Transverse colon (tissue), 4 donors: Measurements from ENCODE around the gene EFNB3. TPM values are rescaled to one million over a fixed set of nuclear protein-coding genes. Genes with fewer than 3 reads are reported as not detected.
A peak's percentile ranks its signal among the peaks of the same experiment; 100 is the strongest.

Experiments used
- DNase-seq: peaks from one replicate; pipeline ENCODE4 v3.0.0-alpha.2; 2019
- H3K27ac ChIP-seq, 4 donors: fragments of 200-600 bp; sonication (generic); 2 replicates each; pipeline ENCODE4 v1.5.1; 2016 to 2018; ENCODE audit warnings: inconsistent platforms in 4 of 4
- H3K27me3 ChIP-seq: fragments of 200-600 bp; sonication (generic); 2 replicates; pipeline ENCODE4 v1.5.1; 2017; ENCODE audit warnings: inconsistent platforms
- H3K36me3 ChIP-seq, 4 donors: fragments of 200-600 bp; sonication (generic); 2 replicates each; pipeline ENCODE4 v1.5.1; 2017 to 2019; ENCODE audit warnings: inconsistent platforms in 4 of 4
- H3K4me1 ChIP-seq, 4 donors: fragments of 200-600 bp; sonication (generic); 2 replicates each; pipeline ENCODE4 v1.5.1; 2017 to 2020; ENCODE audit warnings: inconsistent platforms in 4 of 4
- H3K4me3 ChIP-seq, 4 donors: fragments of 200-600 bp; sonication (generic); 1 replicate in 1 of 4; 2 replicates in 3 of 4; pipeline versions ENCODE4 v1.5.1 to v1.6.1; 2017 to 2019; ENCODE audit warnings: inconsistent platforms in 4 of 4
- H3K9me3 ChIP-seq, 2 donors: fragments of 200-600 bp; sonication (generic); 2 replicates each; pipeline ENCODE4 v1.5.1; 2017 to 2019; ENCODE audit warnings: inconsistent platforms in 2 of 2
- CTCF ChIP-seq, 5 experiments: fragments of 200-600 bp in 3 of 5; fragments of 450-650 bp in 2 of 5; sonication (generic) in 3 of 5; IDR thresholded peaks; 1 replicate in 2 of 5; 2 replicates in 3 of 5; pipeline ENCODE4 v1.5.1; 2016 to 2017; ENCODE audit warnings: antibody characterized with exemption in 5 of 5, inconsistent platforms in 3 of 5, mild to moderate bottlenecking in 2 of 5, moderate library complexity in 1 of 5
- EP300 ChIP-seq: sonication (generic); formaldehyde crosslinking; IDR thresholded peaks from one replicate; pipeline ENCODE4 v1.6.1; 2017; ENCODE audit warnings: antibody characterized with exemption, low read depth
- POLR2A ChIP-seq: fragments of 450-650 bp; IDR thresholded peaks from one replicate; pipeline ENCODE4 v1.6.1; 2016; ENCODE audit warnings: antibody characterized with exemption, mild to moderate bottlenecking, moderate library complexity
- POLR2AphosphoS5 ChIP-seq, 3 donors: sonication (generic); formaldehyde crosslinking; IDR thresholded peaks; one replicate each; pipeline ENCODE4 v1.6.1; 2016; ENCODE audit warnings: antibody characterized with exemption in 3 of 3
- WGBS, 2 donors: methylation state at CpG; one replicate each; pipeline ENCODE4 v1.1.5; 2018; ENCODE audit warnings: low coverage in 1 of 2; 5-methylcytosine and 5-hydroxymethylcytosine counted together
- in situ Hi-C, 4 donors: fragments of 200-750 bp; cut with MboI; loops; one replicate each; pipeline versions ENCODE4 v1.15.0 to v1.15.1; 2017; ENCODE audit warnings: low sequenced_read_pairs in 3 of 4, low pct_ligation_motif_present in 1 of 4, low pct_unique_long_range_greater_than_20kb in 1 of 4
- intact Hi-C: fragments of 100-400 bp; cut with DNase I; formaldehyde crosslinking; loops from one replicate; pipeline ENCODE4 v1.15.1; 2023; ENCODE audit warnings: low total_unique reads
- total RNA-seq, 4 donors: library from RNA; depleted of rRNA; stranded (reverse); fragments of >200 nt; gene quantifications; one replicate each; pipeline ENCODE4 v1.1.0, GENCODE V29; 2016

The EFNB3 gene, protein sequence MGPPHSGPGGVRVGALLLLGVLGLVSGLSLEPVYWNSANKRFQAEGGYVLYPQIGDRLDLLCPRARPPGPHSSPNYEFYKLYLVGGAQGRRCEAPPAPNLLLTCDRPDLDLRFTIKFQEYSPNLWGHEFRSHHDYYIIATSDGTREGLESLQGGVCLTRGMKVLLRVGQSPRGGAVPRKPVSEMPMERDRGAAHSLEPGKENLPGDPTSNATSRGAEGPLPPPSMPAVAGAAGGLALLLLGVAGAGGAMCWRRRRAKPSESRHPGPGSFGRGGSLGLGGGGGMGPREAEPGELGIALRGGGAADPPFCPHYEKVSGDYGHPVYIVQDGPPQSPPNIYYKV
- total RNA-seq: under 1 TPM in 2 of 4 donors, not detected in 2; 0.32 to 0.41 TPM

DNA sequence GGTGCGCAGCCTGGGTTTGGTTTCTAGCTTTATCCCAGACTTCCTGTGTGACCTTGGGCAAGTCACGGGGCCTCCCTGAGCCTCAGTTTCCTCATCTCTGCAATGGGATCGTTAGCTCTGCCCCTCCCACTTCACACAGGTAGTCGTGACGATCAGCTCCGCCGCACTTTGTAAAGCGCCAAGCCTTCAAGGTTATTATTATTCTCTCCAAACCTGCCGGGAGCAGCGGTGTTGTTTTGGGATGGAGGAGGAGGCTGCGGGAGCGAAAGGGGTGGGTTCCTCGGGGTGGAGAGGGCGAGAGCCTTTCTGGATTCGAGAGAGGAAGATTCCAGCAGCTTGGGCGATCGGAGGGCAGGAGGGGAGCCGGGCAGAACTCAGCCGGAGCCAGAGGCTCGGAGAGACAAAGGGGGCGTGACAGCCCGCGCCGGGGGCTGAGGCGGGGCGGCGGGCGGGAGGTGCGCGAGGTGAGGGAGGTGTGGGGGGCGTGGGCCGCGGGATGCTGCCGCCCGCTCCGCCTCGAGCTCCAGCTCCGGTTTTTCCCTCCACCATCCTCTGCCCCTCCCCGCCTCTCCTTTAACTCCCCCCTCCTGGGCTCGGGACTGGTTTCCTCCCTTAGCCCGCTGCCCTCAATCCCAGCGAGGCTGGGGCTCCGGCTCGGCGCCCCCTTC is at the start of gene EFNB3:
Gene EFNB3, plus strand, starts transcription at position 602 of the 668 bp plus-strand sequence. CDS start 397 bp downstream, outside the sequence.
- peaks cover 9 to 20% (median 12%) of the 10 kb centered on the region in 4 donors for H3K4me1 ChIP-seq
- H3K9me3 ChIP-seq: no peaks in the 10 kb centered on the region
- 4% methylated on average over 41 of the region's 45 CpGs; no CpG with 5 or more reads in 1 of the 2 donors for WGBS, 2 donors
- H3K4me3 ChIP-seq: peak within 1 kb of the TSS; percentile 3 to 48 (median 22)
- TF ChIP-seq CTCF (IDR thresholded peaks at IDR 0.05) (no peak), POLR2AphosphoS5 (IDR thresholded peaks at IDR 0.05) (no peak)
- peaks cover 55% of the 10 kb centered on the region for H3K27me3 ChIP-seq
- no peak for DNase-seq
- in situ Hi-C loops: no loop called here
- intact Hi-C loops: no loop called here
- H3K27ac ChIP-seq: no peak within 1 kb of the TSS
- H3K36me3 ChIP-seq: peaks cover 0 to 13% (median 0%) of the 10 kb centered on the region in 4 donors

DNA sequence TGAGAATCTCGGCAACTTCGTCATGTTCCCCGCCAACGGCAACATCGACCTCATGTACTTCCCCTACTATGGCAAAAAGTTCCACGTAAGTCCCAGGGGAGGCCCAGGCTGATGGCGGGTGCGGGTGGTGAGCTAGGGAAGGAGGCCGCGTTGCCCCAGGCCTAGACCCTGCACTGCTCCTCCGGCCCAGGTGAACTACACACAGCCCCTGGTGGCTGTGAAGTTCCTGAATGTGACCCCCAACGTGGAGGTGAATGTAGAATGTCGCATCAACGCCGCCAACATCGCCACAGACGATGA is 49.5 kb upstream of the EFNB3 start:
- no peak for DNase-seq
- Histone ChIP-seq H3K36me3 (no peaks in the 10 kb centered on the region), H3K9me3 (no peaks in the 10 kb centered on the region), H3K27me3 (peaks cover 30% of the 10 kb centered on the region), H3K4me1 (peaks cover 4 to 24% (median 13%) of the 10 kb centered on the region in 4 donors), H3K4me3 (no peak overlapping the region), H3K27ac (no peak overlapping the region)
- intact Hi-C loops (no loop called here), in situ Hi-C loops (no loop called here)
- no peak for TF ChIP-seq EP300
- no peak for TF ChIP-seq POLR2A
- no peak for TF ChIP-seq POLR2AphosphoS5 (IDR thresholded peaks at IDR 0.05)
- no peak for TF ChIP-seq CTCF (IDR thresholded peaks at IDR 0.05)
- WGBS, 2 donors: 94% methylated on average over 17 of the region's 17 CpGs; no CpG with 5 or more reads in 1 of the 2 donors

GRCh38 chr17:7656958-7657609 is 47.9 kb upstream of the EFNB3 start:
- peaks cover 14% of the 10 kb centered on the region for H3K27me3 ChIP-seq
- intact Hi-C loops: no loop called here
- in situ Hi-C loops: no loop called here
- no peaks in the 10 kb centered on the region for H3K9me3 ChIP-seq
- H3K4me1 ChIP-seq: peaks cover 0 to 8% (median 0%) of the 10 kb centered on the region in 4 donors
- 40 to 61% methylated on average over 1 to 10 of the region's 10 CpGs for WGBS, 2 donors
- peak overlapping the region in 1 of 4 donors; percentile 18 for H3K27ac ChIP-seq
- H3K4me3 ChIP-seq: no peak overlapping the region
- TF ChIP-seq CTCF (IDR thresholded peaks at IDR 0.05) (no peak), POLR2A (no peak), EP300 (no peak), POLR2AphosphoS5 (IDR thresholded peaks at IDR 0.05) (no peak)
- H3K36me3 ChIP-seq: no peaks in the 10 kb centered on the region
- DNase-seq: peak; percentile 12
